A673 (cell line): ENCODE data around the gene NDOR1. TPM values are rescaled to one million over a fixed set of nuclear protein-coding genes. Genes with fewer than 3 reads are reported as not detected.

Experiments
- BruUV-seq: library from RNA; stranded (reverse); fragments of 400-500 nt; replicated peaks from 2 replicates; lab custom pipeline; 2021; lab: Mats Ljungman, UMichigan
- CTCF ChIA-PET: fragments of 300-600 bp; sonication (Branson Sonifier 250); formaldehyde crosslinking; loops from one replicate; lab custom pipeline; 2022; ENCODE audit warnings: antibody characterized with exemption; lab: Charles Lee
- POLR2A ChIA-PET: fragments of 300-600 bp; sonication (Branson Sonifier 250); formaldehyde crosslinking; loops from one replicate; lab custom pipeline; 2022; ENCODE audit warnings: antibody characterized with exemption; ENCODE audit not compliant: low non-redundant PET; lab: Charles Lee
- DNase-seq: peaks from one replicate; pipeline ENCODE4 v3.0.0-alpha.2; 2015; ENCODE audit warnings: low spot score
- H3K27ac ChIP-seq: fragments of 200-600 bp; sonication (generic); 2 replicates; pipeline ENCODE4 v1.5.1; 2016; ENCODE audit warnings: mixed run types, low read depth, mild to moderate bottlenecking, mixed read lengths, antibody characterized with exemption, low read length; ENCODE audit not compliant: poor library complexity, severe bottlenecking
- H3K27me3 ChIP-seq: fragments of 200-600 bp; sonication (generic); replicated peaks from 2 replicates; pipeline ENCODE4 v1.6.1; 2017; ENCODE audit warnings: mixed run types, low read depth, mild to moderate bottlenecking, mixed read lengths, antibody characterized with exemption, low read length; ENCODE audit not compliant: insufficient read depth, poor library complexity
- H3K36me3 ChIP-seq: fragments of 200-600 bp; sonication (generic); 2 replicates; pipeline ENCODE4 v1.6.1; 2016; ENCODE audit warnings: mixed run types, mild to moderate bottlenecking, mixed read lengths, antibody characterized with exemption, low read length; ENCODE audit not compliant: insufficient read depth, poor library complexity, severe bottlenecking
- H3K4me1 ChIP-seq: fragments of 200-600 bp; sonication (generic); 2 replicates; pipeline ENCODE4 v1.6.1; 2017; ENCODE audit warnings: mixed run types, mild to moderate bottlenecking, mixed read lengths, antibody characterized with exemption, low read length; ENCODE audit not compliant: insufficient read depth, poor library complexity, severe bottlenecking
- H3K4me3 ChIP-seq: fragments of 200-600 bp; sonication (generic); 2 replicates; pipeline ENCODE4 v1.5.1; 2016; ENCODE audit warnings: low read depth, mixed run types, mild to moderate bottlenecking, mixed read lengths, low read length; ENCODE audit not compliant: poor library complexity, severe bottlenecking
- H3K9me3 ChIP-seq: fragments of 200-600 bp; sonication (generic); 2 replicates; pipeline ENCODE4 v1.6.1; 2016; ENCODE audit warnings: mixed run types, low read depth, mild to moderate bottlenecking, mixed read lengths, antibody characterized with exemption, low read length; ENCODE audit not compliant: poor library complexity, severe bottlenecking
- CTCF ChIP-seq: fragments of 300-800, 200-600 bp; sonication (generic); conservative IDR thresholded peaks from 2 replicates; pipeline ENCODE4 v1.5.1; 2017; ENCODE audit warnings: low read depth, mild to moderate bottlenecking, antibody characterized with exemption, low read length, moderate library complexity, mixed read lengths
- EZH2 ChIP-seq: fragments of 200-600 bp; sonication (generic); IDR thresholded peaks from 2 replicates; pipeline ENCODE4 v1.6.1; 2017; ENCODE audit warnings: borderline replicate concordance, low read depth, mild to moderate bottlenecking, mixed read lengths, antibody characterized with exemption, low read length; ENCODE audit not compliant: poor library complexity, severe bottlenecking
- intact Hi-C: fragments of 100-400 bp; cut with micrococcal nuclease; formaldehyde crosslinking; loops from one replicate; pipeline ENCODE4 v1.10.0; 2022; ENCODE audit not compliant: unreplicated experiment
- total RNA-seq: library from RNA; stranded (reverse); gene quantifications from 2 replicates; pipeline ENCODE4 v1.2.3, GENCODE V29; 2021

NDOR1 gene
- total RNA-seq, 1 experiment from 2014 or later: 40.2 TPM

- BruUV-seq: no TSS peak
- no peak overlapping the region for H3K4me3 ChIP-seq
- H3K9me3 ChIP-seq: no peaks in the 10 kb centered on the region
- DNase-seq: no peak
- H3K4me1 ChIP-seq: peaks cover 20% of the 10 kb centered on the region
- no peak overlapping the region for H3K27ac ChIP-seq
- TF ChIP-seq EZH2: no peak
- TF ChIP-seq CTCF: no peak
- H3K36me3 ChIP-seq: no peaks in the 10 kb centered on the region
- CTCF ChIA-PET: no interaction called here
- POLR2A ChIA-PET: no interaction called here
- H3K27me3 ChIP-seq: peaks cover 62% of the 10 kb centered on the region
- intact Hi-C loops: no loop called here
Observed at GRCh38 chr9:137160054-137160425, 45.5 kb upstream of the NDOR1 start.

GRCh38 chr9:137160716-137161557 is 44.6 kb upstream of the NDOR1 start:
- no TSS peak for BruUV-seq
- Histone ChIP-seq H3K36me3 (no peaks in the 10 kb centered on the region), H3K27ac (no peak overlapping the region), H3K4me3 (no peak overlapping the region), H3K4me1 (peaks cover 20% of the 10 kb centered on the region), H3K27me3 (peaks cover 71% of the 10 kb centered on the region), H3K9me3 (no peaks in the 10 kb centered on the region)
- ChIA-PET CTCF (no interaction called here), POLR2A (no interaction called here)
- intact Hi-C loops: no loop called here
- no peak for DNase-seq
- no peak for TF ChIP-seq CTCF

- no TSS peak for BruUV-seq
- DNase-seq: peak; percentile 54
- Histone ChIP-seq H3K27ac (no peak overlapping the region), H3K9me3 (no peaks in the 10 kb centered on the region), H3K36me3 (no peaks in the 10 kb centered on the region), H3K27me3 (peaks cover 80% of the 10 kb centered on the region), H3K4me1 (peaks cover 20% of the 10 kb centered on the region), H3K4me3 (peak overlapping the region; percentile 36)
- ChIA-PET POLR2A (no interaction called here), CTCF (interaction anchor here (0.7 to 1.2 kb wide), 2 partner anchors 55 to 94 kb away, joined by 8 to 10 read pairs; a partner anchor contains a TSS)
- TF ChIP-seq CTCF (no peak), EZH2 (no peak)
- intact Hi-C loops: no loop called here
Observed at GRCh38 chr9:137161558-137162486, 43.7 kb upstream of the NDOR1 start.
